GM18520 (cell line): ENCODE results near the gene FAM222B.
"Not testable (repeated sequence)": the region's sequence is repeated elsewhere in the genome, so short reads cannot be mapped to it uniquely, and the experiment has no call there.

Experiments
- ATAC-seq: cut with Tn5 transposase; IDR thresholded peaks from one replicate; pipeline ENCODE4 v1.9.1; 2021; ENCODE audit not compliant: unreplicated experiment

Gene FAM222B

GRCh38 chr17:28779601-28780000 is 63.0 kb downstream of the FAM222B start:
- not testable (repeated sequence) for ATAC-seq

DNA sequence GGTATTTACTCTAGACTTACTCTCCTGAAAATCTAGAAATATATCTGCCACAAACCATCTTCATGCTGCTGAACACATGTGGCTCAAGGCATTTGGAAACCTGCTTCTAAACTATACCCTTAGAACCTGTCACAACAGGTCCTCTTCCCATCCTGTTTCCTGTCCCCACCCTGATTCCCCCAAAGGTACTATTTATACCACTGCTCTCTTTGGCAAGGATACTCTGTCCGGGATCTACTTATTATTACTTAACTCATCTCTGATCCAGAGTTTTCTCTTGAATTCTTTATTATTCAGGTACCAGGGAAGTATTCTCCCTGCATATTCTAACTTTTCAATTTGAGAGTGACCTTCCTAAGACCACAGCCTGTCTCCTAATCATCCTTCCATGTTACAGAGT is 65.4 kb downstream of the FAM222B start:
- no peak for ATAC-seq

- ATAC-seq = no peak
Measured at GRCh38 chr17:28774206-28774605, 68.4 kb downstream of the FAM222B start.

GRCh38 chr17:28773736-28774135 is 68.9 kb downstream of the FAM222B start:
- no peak for ATAC-seq

DNA sequence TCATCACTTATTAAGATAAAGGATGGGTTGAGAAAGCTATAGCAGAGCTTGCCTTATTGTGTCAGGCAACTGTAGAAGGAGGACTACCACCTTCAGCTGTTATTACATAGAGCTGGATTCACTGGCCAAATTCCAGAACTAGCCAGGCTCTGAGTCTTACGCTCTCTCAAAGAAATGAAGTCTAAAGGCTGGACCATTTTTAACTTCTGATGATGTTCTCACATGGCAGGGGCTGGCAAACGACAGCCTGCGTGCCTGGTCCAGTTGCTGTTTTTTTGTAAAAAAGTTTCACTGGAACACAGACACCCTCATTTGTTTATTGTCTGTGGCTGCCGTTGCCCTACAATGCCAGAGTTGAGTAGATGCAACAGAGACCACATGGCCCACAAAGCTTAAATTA is 77.6 kb downstream of the FAM222B start:
- no peak for ATAC-seq

DNA sequence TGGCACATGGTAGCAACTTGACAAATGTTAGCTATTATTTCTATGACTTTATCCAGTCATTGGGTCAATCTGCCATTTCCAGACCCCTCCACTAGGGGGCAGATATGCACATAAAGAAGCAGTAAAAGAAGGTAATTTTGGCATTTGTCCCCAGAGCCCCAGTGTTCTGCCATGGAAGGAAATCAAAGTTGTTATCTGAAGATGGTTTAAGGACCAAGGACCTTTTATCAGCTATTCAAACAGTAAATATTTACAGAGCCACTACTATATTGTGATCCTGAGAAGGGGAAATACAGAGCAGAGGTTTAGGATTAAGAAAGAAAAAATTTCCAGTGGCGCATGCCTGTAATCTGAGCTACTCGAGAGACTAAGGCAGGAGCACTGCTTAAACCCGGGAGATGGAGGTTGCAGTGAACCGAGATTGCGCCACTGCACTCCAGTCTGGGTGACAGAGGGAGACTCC is 78.8 kb downstream of the FAM222B start:
- peak; percentile 40 for ATAC-seq

DNA sequence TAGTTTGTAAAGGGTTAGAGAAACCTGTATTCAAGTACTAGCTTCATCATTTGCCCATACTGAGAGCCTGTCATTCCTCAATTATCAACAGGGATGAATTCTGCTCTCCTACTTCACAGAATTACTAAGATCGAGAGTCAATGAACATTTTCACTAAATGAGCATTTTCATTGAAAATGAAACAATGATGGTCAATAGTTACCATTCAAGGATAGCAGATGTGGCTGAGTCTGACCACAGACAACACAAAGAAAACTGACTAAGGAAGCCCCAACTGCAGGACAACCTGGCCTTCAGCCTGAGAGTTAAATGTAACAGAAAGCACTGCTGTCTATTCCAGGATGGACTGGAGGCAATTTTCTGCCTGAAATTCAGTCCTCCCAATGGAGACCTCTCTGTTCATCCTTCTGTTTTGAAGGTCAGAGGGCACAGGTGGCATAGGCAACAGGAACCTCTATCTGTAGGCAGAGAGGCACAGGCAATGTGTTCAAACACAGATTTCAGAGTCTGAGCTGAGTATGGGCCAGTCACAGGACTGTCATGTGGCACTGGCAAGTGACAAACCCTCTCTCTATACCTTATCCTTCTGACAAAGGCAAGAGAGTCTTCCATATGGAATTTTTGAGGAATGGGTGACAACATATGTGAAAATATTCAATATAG is 79.3 kb downstream of the FAM222B start:
- ATAC-seq = peak; percentile 15

DNA sequence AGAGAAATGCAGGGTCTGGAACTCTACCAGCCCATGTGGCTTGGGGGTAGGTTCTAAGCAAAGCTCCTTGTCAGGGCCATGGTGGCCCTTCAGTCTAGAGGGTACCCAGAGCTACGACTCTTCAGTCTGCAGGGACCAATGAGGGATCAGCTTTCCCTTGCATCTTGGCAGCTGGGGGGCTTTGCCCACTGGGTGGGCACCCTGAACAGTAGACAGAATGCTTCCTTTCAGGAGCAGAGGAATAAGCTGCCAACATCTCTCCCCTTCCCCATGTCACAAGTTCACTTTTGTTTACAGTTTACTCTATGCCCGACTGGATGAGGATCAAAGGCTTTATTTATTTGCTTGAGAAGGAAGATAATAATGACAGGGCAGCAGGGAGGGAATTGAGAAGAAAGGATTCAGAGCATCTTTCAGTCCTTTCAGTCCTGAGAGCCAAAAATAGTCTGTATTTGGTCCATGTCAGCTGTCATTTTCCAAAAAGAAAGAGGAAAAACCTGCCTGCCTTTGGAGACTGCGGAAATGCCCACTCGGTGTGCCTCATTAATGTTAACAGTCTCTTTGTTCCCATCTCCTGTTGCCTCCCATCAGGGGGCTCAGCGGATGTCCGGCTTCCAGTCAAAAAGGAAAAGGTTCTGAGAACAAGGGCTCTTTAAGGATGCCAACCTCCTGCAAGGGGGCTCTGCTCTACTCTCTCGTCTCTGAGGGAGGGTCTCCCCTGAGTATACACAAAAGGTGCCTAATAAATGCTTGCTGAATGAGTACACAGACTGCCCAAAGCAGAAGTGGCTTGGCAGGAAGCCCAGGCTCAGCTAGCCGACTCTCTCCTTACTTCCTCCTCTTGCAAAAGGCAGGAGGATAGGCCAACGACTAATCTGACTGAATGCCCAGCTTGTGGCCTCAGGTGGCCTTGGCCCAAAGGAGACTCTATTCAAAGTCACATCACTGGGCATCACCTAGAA is 81.7 kb downstream of the FAM222B start:
- ATAC-seq = no peak

GRCh38 chr17:28759256-28759865 is 83.2 kb downstream of the FAM222B start:
- no peak for ATAC-seq

- no peak for ATAC-seq
Measured at GRCh38 chr17:28758411-28759121, 84.0 kb downstream of the FAM222B start.

GRCh38 chr17:28756049-28756804 is 86.4 kb downstream of the FAM222B start:
- no peak for ATAC-seq

DNA sequence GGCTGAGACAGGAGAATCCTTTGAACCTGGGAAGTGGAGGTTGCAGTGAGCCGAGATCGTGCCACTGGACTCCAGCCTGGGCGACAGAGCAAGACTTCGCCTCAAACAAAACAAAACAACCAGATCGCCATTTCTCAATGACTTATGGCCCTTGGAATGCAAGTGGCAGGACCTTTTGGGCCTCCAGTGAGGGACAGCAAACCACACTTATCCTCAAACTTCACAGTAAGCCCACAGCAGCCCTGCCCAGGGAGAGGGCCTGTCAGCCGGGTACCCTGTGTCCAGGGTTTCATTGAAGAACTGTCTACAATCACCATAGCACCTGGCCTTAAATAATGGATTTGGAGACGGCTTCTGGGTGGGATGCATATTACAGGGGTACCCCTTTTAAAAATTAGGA is 87.1 kb downstream of the FAM222B start:
- ATAC-seq = no peak

- ATAC-seq = no peak
Measured at GRCh38 chr17:28751600-28752366, 90.8 kb downstream of the FAM222B start.

GRCh38 chr17:28750178-28751047 is 92.2 kb downstream of the FAM222B start:
- peak; percentile 71 for ATAC-seq

DNA sequence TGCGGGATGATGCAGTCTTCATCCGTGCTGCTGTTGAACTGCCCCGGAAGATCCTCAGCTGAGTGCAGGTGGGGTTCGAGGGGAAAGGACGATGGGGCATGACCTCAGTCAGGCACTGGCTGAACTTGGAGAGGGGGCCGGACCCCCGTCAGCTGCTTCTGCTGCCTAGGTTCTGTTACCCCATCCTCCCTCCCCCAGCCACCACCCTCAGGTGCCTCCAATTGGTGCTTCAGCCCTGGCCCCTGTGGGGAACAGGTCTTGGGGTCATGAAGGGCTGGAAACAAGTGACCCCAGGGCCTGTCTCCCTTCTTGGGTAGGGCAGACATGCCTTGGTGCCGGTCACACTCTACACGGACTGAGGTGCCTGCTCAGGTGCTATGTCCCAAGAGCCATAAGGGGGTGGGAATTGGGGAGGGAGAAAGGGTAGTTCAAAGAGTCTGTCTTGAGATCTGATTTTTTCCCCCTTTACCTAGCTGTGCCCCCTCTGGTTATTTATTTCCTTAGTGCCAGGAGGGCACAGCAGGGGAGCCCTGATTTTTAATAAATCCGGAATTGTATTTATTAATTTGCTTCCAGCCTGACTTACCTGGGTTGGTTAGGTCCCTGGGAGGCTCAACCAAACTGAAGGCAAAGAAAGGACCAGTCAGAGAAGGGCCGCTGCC is 92.9 kb downstream of the FAM222B start:
- peak; percentile 5 for ATAC-seq

DNA sequence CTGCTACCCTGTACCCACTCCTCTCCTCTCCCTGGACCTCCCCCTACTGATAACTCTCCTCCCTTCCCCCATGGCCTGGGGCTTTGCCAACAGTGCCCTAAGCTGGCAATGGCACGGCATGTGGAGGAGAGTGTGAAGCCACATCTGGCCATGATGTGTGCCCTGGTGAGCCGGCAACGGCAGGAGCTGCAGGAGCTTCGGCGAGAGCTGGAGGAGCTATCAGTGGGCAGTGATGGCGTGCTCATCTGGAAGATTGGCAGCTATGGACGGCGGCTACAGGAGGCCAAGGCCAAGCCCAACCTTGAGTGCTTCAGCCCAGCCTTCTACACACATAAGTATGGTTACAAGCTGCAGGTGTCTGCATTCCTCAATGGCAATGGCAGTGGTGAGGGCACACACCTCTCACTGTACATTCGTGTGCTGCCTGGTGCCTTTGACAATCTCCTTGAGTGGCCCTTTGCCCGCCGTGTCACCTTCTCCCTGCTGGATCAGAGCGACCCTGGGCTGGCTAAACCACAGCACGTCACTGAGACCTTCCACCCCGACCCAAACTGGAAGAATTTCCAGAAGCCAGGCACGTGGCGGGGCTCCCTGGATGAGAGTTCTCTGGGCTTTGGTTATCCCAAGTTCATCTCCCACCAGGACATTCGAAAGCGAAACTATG is 93.6 kb downstream of the FAM222B start:
- no peak for ATAC-seq
